Astrocyte (in vitro differentiated cells and primary cell): ENCODE measurements around the gene ZMYND11. TPM values are rescaled to one million over a fixed set of nuclear protein-coding genes. Genes with fewer than 3 reads are reported as not detected.

Source experiments
- DNase-seq: peaks from one replicate; pipeline ENCODE4 v3.0.0-alpha.2; 2010; ENCODE audit warnings: low read depth
- FAIRE-seq: peaks from 2 replicates; lab custom pipeline; 2011; peaks lifted over from hg19 to GRCh38; lab: Jason Lieb, UNC
- H2AFZ ChIP-seq: 2 replicates; pipeline ENCODE4 v1.6.0; 2012; ENCODE audit warnings: low read depth, low read length, inconsistent platforms
- H3K27ac ChIP-seq: 2 replicates; pipeline ENCODE4 v1.5.1; 2011; ENCODE audit warnings: low read depth, low read length, inconsistent platforms
- H3K27me3 ChIP-seq: 2 replicates; pipeline ENCODE4 v1.6.0; 2011; ENCODE audit warnings: low read length, inconsistent platforms; ENCODE audit not compliant: insufficient read depth
- H3K36me3 ChIP-seq: 2 replicates; pipeline ENCODE4 v1.5.1; 2011; ENCODE audit warnings: low read length, inconsistent platforms; ENCODE audit not compliant: insufficient read depth
- H3K4me1 ChIP-seq: 2 replicates; pipeline ENCODE4 v1.5.1; 2011; ENCODE audit warnings: low read length, inconsistent platforms; ENCODE audit not compliant: insufficient read depth
- H3K4me2 ChIP-seq: 2 replicates; pipeline ENCODE4 v1.6.0; 2012; ENCODE audit warnings: low read length, inconsistent platforms
- H3K4me3 ChIP-seq: 2 replicates; pipeline ENCODE4 v1.5.1; 2011; ENCODE audit warnings: low read depth, mild to moderate bottlenecking, low read length, inconsistent platforms; ENCODE audit not compliant: insufficient read depth
- H3K79me2 ChIP-seq: 2 replicates; pipeline ENCODE4 v1.6.0; 2012; ENCODE audit warnings: mild to moderate bottlenecking, low read length, inconsistent platforms; ENCODE audit not compliant: insufficient read depth
- H3K9ac ChIP-seq: 2 replicates; pipeline ENCODE4 v1.6.0; 2012; ENCODE audit warnings: mild to moderate bottlenecking, low read length, inconsistent platforms
- H3K9me3 ChIP-seq: 2 replicates; pipeline ENCODE4 v1.5.1; 2012; ENCODE audit warnings: low read depth, mild to moderate bottlenecking, low read length, inconsistent platforms; ENCODE audit not compliant: insufficient read depth
- H4K20me1 ChIP-seq: 2 replicates; pipeline ENCODE4 v1.6.0; 2012; ENCODE audit warnings: low read length, inconsistent platforms; ENCODE audit not compliant: insufficient read depth
- H3K27ac Mint-ChIP-seq: one replicate; pipeline ENCODE4 v1.8.0; 2021; ENCODE audit warnings: mild to moderate bottlenecking, mixed read lengths; ENCODE audit not compliant: unreplicated experiment
- H3K27me3 Mint-ChIP-seq: one replicate; pipeline ENCODE4 v1.8.0; 2021; ENCODE audit warnings: low read depth, mixed read lengths; ENCODE audit not compliant: unreplicated experiment
- H3K36me3 Mint-ChIP-seq: one replicate; pipeline ENCODE4 v1.8.0; 2021; ENCODE audit warnings: low read depth, mixed read lengths; ENCODE audit not compliant: unreplicated experiment
- H3K4me1 Mint-ChIP-seq: one replicate; pipeline ENCODE4 v1.8.0; 2021; ENCODE audit warnings: low read depth, mixed read lengths; ENCODE audit not compliant: unreplicated experiment
- H3K4me3 Mint-ChIP-seq: one replicate; pipeline ENCODE4 v1.8.0; 2021; ENCODE audit warnings: mild to moderate bottlenecking, moderate library complexity, mixed read lengths; ENCODE audit not compliant: unreplicated experiment
- H3K9me3 Mint-ChIP-seq: one replicate; pipeline ENCODE4 v1.8.0; 2021; ENCODE audit warnings: mild to moderate bottlenecking, mixed read lengths; ENCODE audit not compliant: unreplicated experiment
- CTCF ChIP-seq: IDR thresholded peaks from 2 replicates; pipeline ENCODE4 v1.5.1; 2011; ENCODE audit warnings: low read depth, mild to moderate bottlenecking, inconsistent platforms, low read length, moderate library complexity; ENCODE audit not compliant: insufficient read depth
- EZH2 ChIP-seq: IDR thresholded peaks from 2 replicates; pipeline ENCODE4 v1.6.1; 2012; ENCODE audit warnings: mild to moderate bottlenecking, low read length, inconsistent platforms; ENCODE audit not compliant: insufficient read depth
- total RNA-seq: library from RNA; stranded (reverse); gene quantifications from 2 replicates; pipeline ENCODE4 v1.2.1, GENCODE V29; 2021

Gene ZMYND11
- total RNA-seq, 1 donor from 2014 or later: 37.9 TPM

GRCh38 chr10:92153-92552 lies 43.1 kb upstream of the ZMYND11 start:
- Histone ChIP-seq H3K9me3 (peaks cover 12% of the 10 kb centered on the region), H3K27ac (no peak overlapping the region), H4K20me1 (no peaks in the 10 kb centered on the region), H3K4me1 (no peaks in the 10 kb centered on the region), H3K4me3 (no peak overlapping the region), H3K79me2 (no peaks in the 10 kb centered on the region), H2AFZ (no peak overlapping the region), H3K9ac (no peak overlapping the region), H3K36me3 (no peaks in the 10 kb centered on the region), H3K4me2 (no peak overlapping the region), H3K27me3 (peaks cover 3% of the 10 kb centered on the region)
- FAIRE-seq: no peak
- peaks cover 19% of the 10 kb centered on the region for H3K9me3 Mint-ChIP-seq
- no peak for DNase-seq
- no peak overlapping the region for H3K4me3 Mint-ChIP-seq
- H3K27ac Mint-ChIP-seq: no peak overlapping the region
- H3K4me1 Mint-ChIP-seq: no peaks in the 10 kb centered on the region
- peaks cover 15% of the 10 kb centered on the region for H3K27me3 Mint-ChIP-seq
- TF ChIP-seq EZH2 (no peak), CTCF (no peak)
- peaks cover 3% of the 10 kb centered on the region for H3K36me3 Mint-ChIP-seq

- Mint-ChIP-seq H3K4me1 (no peaks in the 10 kb centered on the region), H3K27me3 (peaks cover 8% of the 10 kb centered on the region), H3K4me3 (no peak overlapping the region), H3K36me3 (peaks cover 3% of the 10 kb centered on the region), H3K9me3 (peaks cover 26% of the 10 kb centered on the region), H3K27ac (no peak overlapping the region)
- no peak overlapping the region for H2AFZ ChIP-seq
- FAIRE-seq: no peak
- H3K4me3 ChIP-seq: no peak overlapping the region
- H3K36me3 ChIP-seq: no peaks in the 10 kb centered on the region
- H3K27ac ChIP-seq: no peak overlapping the region
- no peak overlapping the region for H3K9ac ChIP-seq
- H3K9me3 ChIP-seq: peaks cover 12% of the 10 kb centered on the region
- H3K27me3 ChIP-seq: peaks cover 3% of the 10 kb centered on the region
- H3K4me2 ChIP-seq: no peak overlapping the region
- TF ChIP-seq EZH2: no peak
- TF ChIP-seq CTCF: no peak
- H3K4me1 ChIP-seq: no peaks in the 10 kb centered on the region
- no peaks in the 10 kb centered on the region for H3K79me2 ChIP-seq
- no peaks in the 10 kb centered on the region for H4K20me1 ChIP-seq
- DNase-seq: no peak
Observed at GRCh38 chr10:92846-93245, 42.4 kb upstream of the ZMYND11 start.

GRCh38 chr10:94613-95012 lies 40.6 kb upstream of the ZMYND11 start:
- Histone ChIP-seq H3K79me2 (no peaks in the 10 kb centered on the region), H3K9me3 (peaks cover 12% of the 10 kb centered on the region), H3K4me2 (no peak overlapping the region), H3K9ac (no peak overlapping the region), H3K27me3 (peaks cover under 1% of the 10 kb centered on the region), H3K4me1 (no peaks in the 10 kb centered on the region), H4K20me1 (no peaks in the 10 kb centered on the region), H3K4me3 (no peak overlapping the region), H3K36me3 (no peaks in the 10 kb centered on the region), H3K27ac (no peak overlapping the region), H2AFZ (no peak overlapping the region)
- Mint-ChIP-seq H3K36me3 (peaks cover 3% of the 10 kb centered on the region), H3K27me3 (peaks cover under 1% of the 10 kb centered on the region), H3K4me3 (no peak overlapping the region), H3K4me1 (no peaks in the 10 kb centered on the region), H3K9me3 (peaks cover 33% of the 10 kb centered on the region), H3K27ac (no peak overlapping the region)
- no peak for DNase-seq
- no peak for FAIRE-seq
- TF ChIP-seq CTCF (no peak), EZH2 (no peak)
